Caco-2 (cell line): Measurements from ENCODE around the gene KLK7. TPM values are rescaled to one million over a fixed set of nuclear protein-coding genes. Genes with fewer than 3 reads are reported as not detected.
A peak's percentile ranks its signal among the peaks of the same experiment; 100 is the strongest.

Source experiments
- BruUV-seq: library from RNA; stranded (reverse); fragments of 400-500 nt; replicated peaks from 2 replicates; lab custom pipeline; 2021; lab: Mats Ljungman, UMichigan
- CTCF ChIA-PET: fragments of 300-600 bp; sonication (Branson Sonifier 250); formaldehyde crosslinking; loops from one replicate; lab custom pipeline; 2022; ENCODE audit warnings: antibody characterized with exemption; lab: Charles Lee
- POLR2A ChIA-PET: fragments of 300-600 bp; sonication (Branson Sonifier 250); formaldehyde crosslinking; loops from one replicate; lab custom pipeline; 2022; ENCODE audit warnings: antibody characterized with exemption; lab: Charles Lee
- DNase-seq, 2 experiments: peaks; one replicate each; pipeline versions ENCODE4 v3.0.0 to v3.0.0-alpha.2; 2020 to 2022
- H3K27me3 ChIP-seq: replicated peaks from 2 replicates; pipeline ENCODE4 v1.6.0; 2011; ENCODE audit warnings: low read length; ENCODE audit not compliant: control insufficient read depth, insufficient read depth
- H3K36me3 ChIP-seq: 2 replicates; pipeline ENCODE4 v1.5.1; 2011; ENCODE audit warnings: low read length; ENCODE audit not compliant: control insufficient read depth, insufficient read depth
- H3K4me1 ChIP-seq: fragments of 250-450 bp; sonication (Bioruptor Pico); 2 replicates; pipeline ENCODE4 v1.5.1; 2020; ENCODE audit warnings: mild to moderate bottlenecking
- H3K4me3 ChIP-seq: 2 replicates; pipeline ENCODE4 v1.5.1; 2011; ENCODE audit warnings: low read depth, mild to moderate bottlenecking, control low read depth, low read length
- H3K9me3 ChIP-seq: fragments of 250-450 bp; sonication (Bioruptor Pico); 2 replicates; pipeline ENCODE4 v1.5.1; 2020; ENCODE audit warnings: mild to moderate bottlenecking, moderate library complexity
- H3K27ac Mint-ChIP-seq: one replicate; pipeline ENCODE4 v1.8.0; 2022; ENCODE audit warnings: mixed read lengths; ENCODE audit not compliant: unreplicated experiment
- H3K27me3 Mint-ChIP-seq: one replicate; pipeline ENCODE4 v1.8.0; 2022; ENCODE audit warnings: mixed read lengths; ENCODE audit not compliant: insufficient read depth, unreplicated experiment
- H3K36me3 Mint-ChIP-seq: one replicate; pipeline ENCODE4 v1.8.0; 2022; ENCODE audit warnings: mild to moderate bottlenecking, mixed read lengths; ENCODE audit not compliant: insufficient read depth, unreplicated experiment
- H3K4me1 Mint-ChIP-seq: one replicate; pipeline ENCODE4 v1.8.0; 2022; ENCODE audit warnings: low read depth, mixed read lengths; ENCODE audit not compliant: unreplicated experiment
- H3K4me3 Mint-ChIP-seq: one replicate; pipeline ENCODE4 v1.8.0; 2022; ENCODE audit warnings: mild to moderate bottlenecking, moderate library complexity, mixed read lengths; ENCODE audit not compliant: unreplicated experiment
- H3K9me3 Mint-ChIP-seq: one replicate; pipeline ENCODE4 v1.8.0; 2022; ENCODE audit warnings: mixed read lengths; ENCODE audit not compliant: unreplicated experiment
- CTCF ChIP-seq, 2 experiments: fragments of 200-600 bp in 1 of 2; IDR thresholded peaks; 1 replicate in 1 of 2; 2 replicates in 1 of 2; pipeline versions ENCODE4 v1.5.1 to v1.8.0; 2011 to 2022; ENCODE audit warnings: antibody characterized with exemption in 1 of 2, control low read depth in 1 of 2, inconsistent platforms in 1 of 2, low read depth in 1 of 2, low read length in 1 of 2, mild to moderate bottlenecking in 1 of 2, moderate library complexity in 1 of 2; ENCODE audit not compliant: insufficient read depth in 1 of 2, severe bottlenecking in 1 of 2, unreplicated experiment in 1 of 2
- intact Hi-C: fragments of 100-400 bp; cut with micrococcal nuclease; formaldehyde crosslinking; loops from one replicate; pipeline ENCODE4 v1.10.0; 2022; ENCODE audit not compliant: unreplicated experiment
- total RNA-seq: library from RNA; stranded (reverse); gene quantifications from 2 replicates; pipeline ENCODE4 v1.2.3, GENCODE V29; 2022

Gene KLK7
- total RNA-seq, 1 experiment from 2014 or later = not detected

- Mint-ChIP-seq H3K27me3 (peaks cover 13% of the 10 kb centered on the region), H3K36me3 (no peaks in the 10 kb centered on the region)
These were observed 19.0 kb upstream of the KLK7 start for GRCh38 chr19:51002542-51003311.

GRCh38 chr19:51002089-51002532, 18.4 kb upstream of the KLK7 start:
- no peaks in the 10 kb centered on the region for H3K36me3 ChIP-seq
- H3K27me3 ChIP-seq = no peaks in the 10 kb centered on the region
- no peak overlapping the region for H3K27ac Mint-ChIP-seq
- H3K4me1 ChIP-seq = no peaks in the 10 kb centered on the region
- H3K4me1 Mint-ChIP-seq = no peaks in the 10 kb centered on the region
- H3K9me3 Mint-ChIP-seq = no peaks in the 10 kb centered on the region
- DNase-seq = no peak
- H3K9me3 ChIP-seq = no peaks in the 10 kb centered on the region
- CTCF ChIA-PET = no interaction called here
- H3K4me3 ChIP-seq = no peak overlapping the region
- peak overlapping the region; percentile 18 for H3K4me3 Mint-ChIP-seq
- no TSS peak for BruUV-seq
- H3K27me3 Mint-ChIP-seq = peaks cover 8% of the 10 kb centered on the region
- intact Hi-C loops = no loop called here
- no peaks in the 10 kb centered on the region for H3K36me3 Mint-ChIP-seq
- TF ChIP-seq CTCF (IDR thresholded peaks at IDR 0.05; ENCODE audit: insufficient read depth in 1 of 2, low read depth in 1 of 2, low read length in 1 of 2, severe bottlenecking in 1 of 2, unreplicated experiment in 1 of 2) = no peak
- POLR2A ChIA-PET = no interaction called here

More at GRCh38 chr19:51002542-51003311, 19.0 kb upstream of the KLK7 start:
- CTCF ChIA-PET = no interaction called here
- no peaks in the 10 kb centered on the region for H3K4me1 Mint-ChIP-seq
- H3K36me3 ChIP-seq = no peaks in the 10 kb centered on the region
- no peak overlapping the region for H3K27ac Mint-ChIP-seq
- peak overlapping the region; percentile 18 for H3K4me3 Mint-ChIP-seq
- no peaks in the 10 kb centered on the region for H3K9me3 ChIP-seq
- no peak overlapping the region for H3K4me3 ChIP-seq
- intact Hi-C loops = no loop called here
- no peaks in the 10 kb centered on the region for H3K4me1 ChIP-seq
- no peak for TF ChIP-seq CTCF (IDR thresholded peaks at IDR 0.05; ENCODE audit: insufficient read depth in 1 of 2, low read depth in 1 of 2, low read length in 1 of 2, severe bottlenecking in 1 of 2, unreplicated experiment in 1 of 2)
- H3K27me3 ChIP-seq = no peaks in the 10 kb centered on the region
- POLR2A ChIA-PET = no interaction called here
- peak; percentile 39 to 81 for DNase-seq
- no TSS peak for BruUV-seq
- no peaks in the 10 kb centered on the region for H3K9me3 Mint-ChIP-seq

GRCh38 chr19:51001515-51001914, 17.8 kb upstream of the KLK7 start, which contains the start of gene KLK8:
Gene KLK8, minus strand, starts transcription at chr19:51001604. Its CDS starts 437 bp downstream, at chr19:51001167.
- no TSS peak for BruUV-seq
- H3K4me1 Mint-ChIP-seq = no peaks in the 10 kb centered on the region
- Histone ChIP-seq H3K27me3 (no peaks in the 10 kb centered on the region), H3K9me3 (no peaks in the 10 kb centered on the region), H3K36me3 (no peaks in the 10 kb centered on the region), H3K4me3 (no peak within 1 kb of the TSS), H3K4me1 (no peaks in the 10 kb centered on the region)
- CTCF ChIA-PET = no interaction called here
- TF ChIP-seq CTCF (IDR thresholded peaks at IDR 0.05; ENCODE audit: insufficient read depth in 1 of 2, low read depth in 1 of 2, low read length in 1 of 2, severe bottlenecking in 1 of 2, unreplicated experiment in 1 of 2) = no peak
- H3K9me3 Mint-ChIP-seq = no peaks in the 10 kb centered on the region
- DNase-seq = no peak
- POLR2A ChIA-PET = no interaction called here
- H3K4me3 Mint-ChIP-seq = peak within 1 kb of the TSS; percentile 18
- no peaks in the 10 kb centered on the region for H3K36me3 Mint-ChIP-seq
- intact Hi-C loops = no loop called here
- H3K27me3 Mint-ChIP-seq = peaks cover 4% of the 10 kb centered on the region
- no peak within 1 kb of the TSS for H3K27ac Mint-ChIP-seq
